Fibroblast of pulmonary artery (primary cell): Measurements from ENCODE around the gene ADGRG3.

Experiments
- DNase-seq: peaks from one replicate; pipeline ENCODE4 v3.0.0-alpha.2; 2010; ENCODE audit warnings: low read depth
- H3K4me3 ChIP-seq: replicated peaks from 2 replicates; pipeline ENCODE4 v1.5.1; 2011; ENCODE audit warnings: low read depth, mild to moderate bottlenecking, control low read depth, low read length, moderate library complexity
- TF ChIP-seq, protein P1 (sequence below): IDR thresholded peaks from 2 replicates; pipeline ENCODE4 v1.5.1; 2011; ENCODE audit warnings: mild to moderate bottlenecking, control low read depth, low read length, inconsistent platforms; ENCODE audit errors: missing control alignments

The ADGRG3 gene

DNA sequence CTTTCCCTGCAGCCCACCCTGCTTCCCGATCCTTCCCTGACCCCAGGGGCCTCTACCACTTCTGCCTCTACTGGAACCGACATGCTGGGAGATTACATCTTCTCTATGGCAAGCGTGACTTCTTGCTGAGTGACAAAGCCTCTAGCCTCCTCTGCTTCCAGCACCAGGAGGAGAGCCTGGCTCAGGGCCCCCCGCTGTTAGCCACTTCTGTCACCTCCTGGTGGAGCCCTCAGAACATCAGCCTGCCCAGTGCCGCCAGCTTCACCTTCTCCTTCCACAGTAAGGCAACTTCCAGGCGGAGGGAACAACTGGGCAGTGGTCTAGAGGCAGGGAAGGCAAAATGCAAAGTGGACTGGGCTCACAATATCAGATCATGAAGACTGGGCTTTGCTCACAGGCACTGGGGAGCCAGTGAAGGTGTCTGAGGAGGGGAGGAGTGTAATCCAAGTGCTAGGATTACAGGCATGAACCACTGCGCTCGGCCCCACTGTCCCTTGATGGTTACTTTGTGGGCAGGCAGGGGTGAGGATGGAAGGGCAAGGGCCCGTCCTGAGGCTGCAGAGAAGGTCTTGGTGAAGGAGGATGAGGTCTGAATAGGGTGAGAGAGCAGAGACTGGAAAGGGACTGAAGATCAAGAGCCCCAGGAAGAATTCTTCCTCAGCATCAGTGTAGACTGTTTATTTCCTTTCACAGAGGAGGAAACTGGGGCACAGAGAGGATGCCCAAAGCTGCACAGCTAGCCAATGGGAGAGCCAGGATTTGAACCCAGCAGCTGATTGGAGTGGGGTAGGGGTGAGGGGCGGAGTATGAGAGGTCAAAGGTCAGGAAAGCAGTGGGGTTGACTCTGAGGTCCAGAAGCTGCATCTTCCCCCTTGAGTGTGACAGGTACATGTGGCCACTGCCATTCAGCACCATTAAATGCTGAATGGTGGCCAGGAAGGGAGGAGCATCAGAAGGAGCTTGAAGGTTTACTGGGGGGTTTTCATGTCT is 16.5 kb upstream of the ADGRG3 start:
- DNase-seq: no peak
- H3K4me3 ChIP-seq: no peak overlapping the region
- TF ChIP-seq, protein P1, sequence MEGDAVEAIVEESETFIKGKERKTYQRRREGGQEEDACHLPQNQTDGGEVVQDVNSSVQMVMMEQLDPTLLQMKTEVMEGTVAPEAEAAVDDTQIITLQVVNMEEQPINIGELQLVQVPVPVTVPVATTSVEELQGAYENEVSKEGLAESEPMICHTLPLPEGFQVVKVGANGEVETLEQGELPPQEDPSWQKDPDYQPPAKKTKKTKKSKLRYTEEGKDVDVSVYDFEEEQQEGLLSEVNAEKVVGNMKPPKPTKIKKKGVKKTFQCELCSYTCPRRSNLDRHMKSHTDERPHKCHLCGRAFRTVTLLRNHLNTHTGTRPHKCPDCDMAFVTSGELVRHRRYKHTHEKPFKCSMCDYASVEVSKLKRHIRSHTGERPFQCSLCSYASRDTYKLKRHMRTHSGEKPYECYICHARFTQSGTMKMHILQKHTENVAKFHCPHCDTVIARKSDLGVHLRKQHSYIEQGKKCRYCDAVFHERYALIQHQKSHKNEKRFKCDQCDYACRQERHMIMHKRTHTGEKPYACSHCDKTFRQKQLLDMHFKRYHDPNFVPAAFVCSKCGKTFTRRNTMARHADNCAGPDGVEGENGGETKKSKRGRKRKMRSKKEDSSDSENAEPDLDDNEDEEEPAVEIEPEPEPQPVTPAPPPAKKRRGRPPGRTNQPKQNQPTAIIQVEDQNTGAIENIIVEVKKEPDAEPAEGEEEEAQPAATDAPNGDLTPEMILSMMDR: no peak

- TF ChIP-seq, protein P1: no peak
- H3K4me3 ChIP-seq: no peak overlapping the region
- DNase-seq: no peak
These were observed 15.2 kb upstream of the ADGRG3 start for GRCh38 chr16:57652695-57653471.

DNA sequence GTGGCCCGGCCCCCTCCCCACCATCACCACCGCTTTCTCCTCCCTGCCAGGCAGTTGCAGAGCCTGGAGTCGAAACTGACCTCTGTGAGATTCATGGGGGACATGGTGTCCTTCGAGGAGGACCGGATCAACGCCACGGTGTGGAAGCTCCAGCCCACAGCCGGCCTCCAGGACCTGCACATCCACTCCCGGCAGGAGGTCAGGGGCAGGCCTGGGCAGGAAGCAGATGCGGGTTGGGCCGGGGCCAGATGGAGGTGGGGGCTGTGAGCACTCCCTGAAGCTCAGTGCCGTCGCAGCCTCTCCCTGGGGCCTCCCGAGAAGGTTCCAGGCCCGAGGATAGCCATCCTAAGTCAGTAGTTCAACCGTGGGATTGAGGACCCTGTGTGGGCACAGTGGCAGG is 14.2 kb upstream of the ADGRG3 start:
- DNase-seq: no peak
- TF ChIP-seq, protein P1: no peak
- H3K4me3 ChIP-seq: no peak overlapping the region

DNA sequence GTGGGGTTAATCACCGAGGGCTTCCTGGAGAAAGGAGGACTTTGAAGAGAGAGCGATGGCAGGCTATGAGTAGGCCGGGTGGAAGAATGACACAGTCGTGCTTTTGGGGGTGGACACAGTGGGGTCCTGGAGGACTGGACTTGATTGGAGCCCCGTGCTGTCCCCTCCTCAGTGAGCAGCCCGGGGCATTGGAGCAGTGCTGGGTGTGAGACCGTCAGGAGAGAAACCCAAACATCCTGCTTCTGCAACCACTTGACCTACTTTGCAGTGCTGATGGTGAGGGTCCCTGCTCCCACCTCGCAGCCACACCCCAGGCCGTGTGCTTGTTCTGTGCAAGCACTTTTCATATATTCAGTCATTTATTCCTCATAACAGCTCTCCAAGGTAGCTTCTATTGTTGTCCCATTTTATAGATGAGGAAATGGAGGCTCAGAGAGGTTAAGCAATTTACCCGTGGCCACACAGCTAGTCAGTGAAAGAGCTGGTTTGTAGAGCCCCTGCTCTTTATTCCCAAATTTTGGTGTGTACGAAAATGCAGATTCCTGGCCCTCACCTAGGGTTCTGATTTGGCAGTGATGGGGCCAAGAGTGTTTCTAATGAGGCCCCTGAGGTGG is 11.7 kb upstream of the ADGRG3 start:
- no peak for DNase-seq
- TF ChIP-seq, protein P1: no peak
- H3K4me3 ChIP-seq: no peak overlapping the region

GRCh38 chr16:57657228-57657627 is 10.9 kb upstream of the ADGRG3 start:
- DNase-seq: no peak
- TF ChIP-seq, protein P1: no peak
- H3K4me3 ChIP-seq: no peak overlapping the region

DNA sequence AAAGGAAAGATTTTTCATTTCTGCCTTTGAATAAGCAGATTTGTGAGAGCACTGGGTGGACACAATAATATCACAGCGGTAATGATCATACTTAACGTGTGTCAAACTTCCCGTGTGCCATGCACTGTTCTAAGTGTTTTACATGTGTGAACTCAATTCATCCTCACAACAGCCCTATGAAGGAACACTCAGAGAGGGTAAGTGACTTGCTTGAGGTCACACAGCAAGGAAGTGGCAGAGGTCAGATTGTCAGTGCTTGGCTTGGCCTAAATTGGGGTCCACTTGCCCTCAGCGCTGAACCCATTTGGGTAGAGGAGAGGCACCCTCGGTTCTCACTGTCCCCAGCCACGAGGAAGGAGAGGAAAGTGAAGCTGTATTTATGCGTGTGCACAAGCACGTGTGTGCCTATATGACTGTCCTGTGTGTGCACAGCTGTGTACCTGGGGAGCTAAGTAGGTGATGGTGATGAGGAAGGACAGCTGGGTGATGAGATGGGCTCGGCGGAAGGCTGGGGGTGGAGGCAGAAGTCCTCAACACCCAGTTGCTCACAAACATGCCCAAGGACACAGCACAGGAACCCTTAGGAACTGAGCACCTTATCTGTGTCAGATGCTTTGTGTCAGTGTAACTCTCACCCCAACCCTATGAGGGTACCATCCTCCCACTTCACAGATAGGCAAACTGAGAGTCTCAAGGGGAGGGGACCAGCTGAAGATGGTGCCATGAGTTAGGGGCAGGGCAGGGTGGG is 9.8 kb upstream of the ADGRG3 start:
- TF ChIP-seq, protein P1: no peak
- no peak overlapping the region for H3K4me3 ChIP-seq
- DNase-seq: no peak
